Anterior cingulate cortex (tissue), 58 donors: ENCODE results near the gene ERICH2.
A peak's percentile ranks its signal among the peaks of the same experiment; 100 is the strongest.

ENCODE experiments used
- DNase-seq, 58 donors: peaks; one replicate each; lab custom pipeline; 2025; lab: John Stamatoyannopoulos, UW

The ERICH2 gene

GRCh38 chr2:170762760-170763159 lies 7.4 kb upstream of the ERICH2 start:
- DNase-seq = no peak

- DNase-seq = no peak
Observed at GRCh38 chr2:170763232-170763631, 6.9 kb upstream of the ERICH2 start.

GRCh38 chr2:170764880-170765261 lies 5.3 kb upstream of the ERICH2 start:
- DNase-seq = no peak

- no peak for DNase-seq
Observed at GRCh38 chr2:170766693-170767092, 3.5 kb upstream of the ERICH2 start.

GRCh38 chr2:170770606-170771420 lies 635 bp downstream of the ERICH2 start:
- peak; percentile 7 to 87 (median 68) for DNase-seq

GRCh38 chr2:170771421-170771937 lies 1.3 kb downstream of the ERICH2 start:
- DNase-seq = peak in 2 of 58 donors; percentile 31 to 52

GRCh38 chr2:170772295-170772694 lies 2.1 kb downstream of the ERICH2 start:
- DNase-seq = no peak

- DNase-seq = no peak
Observed at GRCh38 chr2:170774074-170774473, 3.9 kb downstream of the ERICH2 start.

GRCh38 chr2:170778900-170779299 lies 8.7 kb downstream of the ERICH2 start:
- no peak for DNase-seq

GRCh38 chr2:170779304-170779703 lies 9.1 kb downstream of the ERICH2 start:
- no peak for DNase-seq

- no peak for DNase-seq
Observed at GRCh38 chr2:170782673-170783072, 12.5 kb downstream of the ERICH2 start.

- no peak for DNase-seq
Observed at GRCh38 chr2:170783549-170783948, 13.4 kb downstream of the ERICH2 start.

- no peak for DNase-seq
Observed at GRCh38 chr2:170798996-170799395, 28.8 kb downstream of the ERICH2 start.

- no peak for DNase-seq
Observed at GRCh38 chr2:170806548-170806947, 36.4 kb downstream of the ERICH2 start.

- DNase-seq = peak in 9 of 58 donors; percentile 7 to 85 (median 25)
Observed at GRCh38 chr2:170812710-170813600, 42.8 kb downstream of the ERICH2 start.

GRCh38 chr2:170813611-170814532 lies 43.7 kb downstream of the ERICH2 start:
- no peak for DNase-seq

- DNase-seq = no peak
Observed at GRCh38 chr2:170814533-170815230, 44.5 kb downstream of the ERICH2 start.

- DNase-seq = no peak
Observed at GRCh38 chr2:170815311-170815710, 45.1 kb downstream of the ERICH2 start.

- peak in 23 of 58 donors; percentile 13 to 58 (median 27) for DNase-seq
Observed at GRCh38 chr2:170815746-170816503, 45.7 kb downstream of the ERICH2 start.
